Spleen (tissue), 11 donors: ENCODE measurements around the gene CTSE. TPM values are rescaled to one million over a fixed set of nuclear protein-coding genes. Genes with fewer than 3 reads are reported as not detected.

Experiments used
- DNase-seq: peaks from one replicate; pipeline ENCODE4 v3.0.0-alpha.2; 2020
- H3K27ac ChIP-seq, 8 donors: fragments of 200-600 bp; sonication (generic) in 7 of 8; 1 replicate in 4 of 8; 2 replicates in 4 of 8; pipeline versions ENCODE4 v1.5.0 to v1.8.0; 2016 to 2021; ENCODE audit warnings: inconsistent platforms in 4 of 8, mild to moderate bottlenecking in 4 of 8, moderate library complexity in 1 of 8
- H3K27me3 ChIP-seq, 7 donors: fragments of 200-600 bp; sonication (generic) in 6 of 7; replicated peaks in 1 of 7; 1 replicate in 4 of 7; 2 replicates in 3 of 7; pipeline versions ENCODE4 v1.5.0 to v1.8.0; 2016 to 2021; ENCODE audit warnings: inconsistent platforms in 3 of 7, mild to moderate bottlenecking in 1 of 7
- H3K36me3 ChIP-seq, 6 donors: fragments of 200-600 bp; sonication (generic) in 5 of 6; 1 replicate in 4 of 6; 2 replicates in 2 of 6; pipeline versions ENCODE4 v1.5.0 to v1.8.0; 2016 to 2021; ENCODE audit warnings: inconsistent platforms in 2 of 6
- H3K4me1 ChIP-seq, 6 donors: fragments of 200-600 bp; sonication (generic) in 5 of 6; 1 replicate in 3 of 6; 2 replicates in 3 of 6; pipeline versions ENCODE4 v1.5.0 to v1.8.0; 2016 to 2021; ENCODE audit warnings: inconsistent platforms in 3 of 6
- H3K4me3 ChIP-seq, 8 donors: fragments of 200-600 bp; sonication (generic) in 7 of 8; 1 replicate in 4 of 8; 2 replicates in 4 of 8; pipeline versions ENCODE4 v1.5.0 to v1.8.0; 2016 to 2021; ENCODE audit warnings: inconsistent platforms in 4 of 8, mild to moderate bottlenecking in 4 of 8, moderate library complexity in 2 of 8
- H3K9me3 ChIP-seq, 8 donors: fragments of 200-600 bp; sonication (generic) in 7 of 8; 1 replicate in 4 of 8; 2 replicates in 4 of 8; pipeline versions ENCODE4 v1.5.0 to v1.8.0; 2016 to 2021; ENCODE audit warnings: inconsistent platforms in 4 of 8
- POLR2A ChIP-seq, 3 donors: fragments of 450-650 bp; IDR thresholded peaks; one replicate each; pipeline ENCODE4 v1.5.1; 2017; ENCODE audit warnings: antibody characterized with exemption in 3 of 3, mild to moderate bottlenecking in 1 of 3
- POLR2AphosphoS5 ChIP-seq, 3 donors: sonication (generic); formaldehyde crosslinking; IDR thresholded peaks; one replicate each; pipeline ENCODE4 v1.5.1; 2017; ENCODE audit warnings: antibody characterized with exemption in 3 of 3
- WGBS, 5 donors: extraction: QIAGEN DNeasy Blood & Tissue Kit in 3 of 5; methylation state at CpG; one replicate each; pipeline versions ENCODE4 v1.1.5 to v1.1.7; 2013 to 2018; 5-methylcytosine and 5-hydroxymethylcytosine counted together
- intact Hi-C: fragments of 100-400 bp; cut with DNase I; formaldehyde crosslinking; loops from one replicate; pipeline ENCODE4 v1.15.0; 2023; ENCODE audit warnings: low total_unique reads
- polyA plus RNA-seq, 3 donors: library from polyadenylated mRNA; stranded (reverse); fragments of 200-250 nt; gene quantifications; one replicate each; pipeline ENCODE4 v1.2.1, GENCODE V29; 2013
- total RNA-seq, 7 donors: library from RNA; depleted of rRNA in 3 of 7; stranded (reverse); fragments of >200 nt in 3 of 7; fragmentation: NEBNext Ultra II Directional in 4 of 7; extraction: Animal tissue kit (Norgen Biotek cat#: 25700) in 4 of 7; gene quantifications; one replicate each; pipeline versions ENCODE4 v1.1.0 to v1.2.1, GENCODE V29; 2016 to 2021
- TF ChIP-seq, protein P1 (sequence below), 11 experiments: fragments of 200-600 bp in 7 of 11; fragments of 450-650 bp in 4 of 11; sonication (generic) in 4 of 11; IDR thresholded peaks in 8 of 11; conservative IDR thresholded peaks in 3 of 11; 1 replicate in 7 of 11; 2 replicates in 4 of 11; pipeline versions ENCODE4 v1.4.0 to v1.8.0; 2016 to 2021; ENCODE audit warnings: antibody characterized with exemption in 11 of 11, inconsistent platforms in 4 of 11, mild to moderate bottlenecking in 1 of 11
- donor health status: healthy with polysubstance abuse.
- donor health status: DM: no; HTN: no; CAD: no; lungs with moderate emphysema.
- donor health status: DM: no; HTN: no; CAD: no.
- donor health status: Bipolar disorder and iron deficiency.
- donor health status: healthy.
- donor health status: DM: no; HTN: no; CAD: no.
- donor health status: DM: yes; HTN: yes; CAD: no.

The CTSE gene
- total and polyA plus RNA-seq, 10 donors, result 0.06 to 0.66 (median 0.11) TPM; not detected in 5

DNA sequence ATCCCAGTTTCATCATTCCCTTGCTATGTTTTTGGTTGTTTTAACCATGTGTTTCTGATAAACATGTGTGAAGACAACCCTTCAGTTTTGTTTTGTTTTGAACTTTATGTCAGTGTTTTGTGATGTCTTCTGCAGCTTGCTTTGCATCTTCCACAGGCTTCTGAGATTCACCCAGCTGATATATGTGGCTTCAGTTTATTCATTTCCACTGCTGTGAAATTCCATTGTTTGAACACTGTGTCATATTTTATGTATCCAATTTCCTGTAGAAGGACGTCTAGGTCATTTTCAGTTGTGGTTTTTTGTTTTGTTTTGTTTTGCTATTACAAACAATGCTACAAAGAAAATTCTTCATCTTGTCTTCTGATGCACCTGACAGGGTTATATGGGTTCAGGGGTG is 53.2 kb downstream of the CTSE start:
- H3K9me3 ChIP-seq, result no peaks in the 10 kb centered on the region
- intact Hi-C loops, result no loop called here
- TF ChIP-seq POLR2A (IDR thresholded peaks at IDR 0.05) (no peak), POLR2AphosphoS5 (IDR thresholded peaks at IDR 0.05) (no peak)
- TF ChIP-seq, protein P1, sequence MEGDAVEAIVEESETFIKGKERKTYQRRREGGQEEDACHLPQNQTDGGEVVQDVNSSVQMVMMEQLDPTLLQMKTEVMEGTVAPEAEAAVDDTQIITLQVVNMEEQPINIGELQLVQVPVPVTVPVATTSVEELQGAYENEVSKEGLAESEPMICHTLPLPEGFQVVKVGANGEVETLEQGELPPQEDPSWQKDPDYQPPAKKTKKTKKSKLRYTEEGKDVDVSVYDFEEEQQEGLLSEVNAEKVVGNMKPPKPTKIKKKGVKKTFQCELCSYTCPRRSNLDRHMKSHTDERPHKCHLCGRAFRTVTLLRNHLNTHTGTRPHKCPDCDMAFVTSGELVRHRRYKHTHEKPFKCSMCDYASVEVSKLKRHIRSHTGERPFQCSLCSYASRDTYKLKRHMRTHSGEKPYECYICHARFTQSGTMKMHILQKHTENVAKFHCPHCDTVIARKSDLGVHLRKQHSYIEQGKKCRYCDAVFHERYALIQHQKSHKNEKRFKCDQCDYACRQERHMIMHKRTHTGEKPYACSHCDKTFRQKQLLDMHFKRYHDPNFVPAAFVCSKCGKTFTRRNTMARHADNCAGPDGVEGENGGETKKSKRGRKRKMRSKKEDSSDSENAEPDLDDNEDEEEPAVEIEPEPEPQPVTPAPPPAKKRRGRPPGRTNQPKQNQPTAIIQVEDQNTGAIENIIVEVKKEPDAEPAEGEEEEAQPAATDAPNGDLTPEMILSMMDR (IDR thresholded peaks at IDR 0.05 in 8 of 11, conservative IDR thresholded peaks at IDR 0.05 in 3 of 11), result no peak
- no peaks in the 10 kb centered on the region for H3K27me3 ChIP-seq
- WGBS, 5 donors, result 7 to 24% (median 19%) methylated on average over 1 of the region's 1 CpG
- H3K4me3 ChIP-seq, result no peak overlapping the region
- H3K36me3 ChIP-seq, result no peaks in the 10 kb centered on the region
- no peak overlapping the region for H3K27ac ChIP-seq
- peaks cover 0 to 5% (median 0%) of the 10 kb centered on the region in 6 donors for H3K4me1 ChIP-seq
- no peak for DNase-seq

DNA sequence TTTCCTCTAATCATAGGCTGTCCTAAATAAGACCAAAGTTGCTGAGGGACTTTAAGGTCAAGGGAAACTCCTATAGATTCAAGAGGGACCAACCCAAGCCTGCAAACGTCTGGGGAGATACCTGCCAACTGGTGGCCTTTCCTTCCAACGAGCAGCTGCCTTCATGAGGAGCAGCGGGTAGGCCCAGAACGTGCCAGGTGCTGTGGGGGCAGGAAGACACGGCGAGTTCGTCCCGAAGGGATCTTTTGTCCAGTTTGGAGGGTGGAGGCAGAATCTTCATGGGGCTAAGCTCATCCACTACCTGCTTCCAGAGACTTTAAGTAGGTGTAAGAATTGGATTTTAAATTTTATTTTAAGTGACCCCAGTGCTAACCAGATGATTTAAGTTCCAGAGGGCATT is 54.5 kb downstream of the CTSE start:
- intact Hi-C loops, result no loop called here
- Histone ChIP-seq H3K27ac (no peak overlapping the region), H3K27me3 (no peaks in the 10 kb centered on the region), H3K36me3 (no peaks in the 10 kb centered on the region), H3K4me3 (no peak overlapping the region), H3K9me3 (no peaks in the 10 kb centered on the region), H3K4me1 (peaks cover 0 to 5% (median 0%) of the 10 kb centered on the region in 6 donors)
- 83 to 95% (median 91%) methylated on average over 8 of the region's 8 CpGs for WGBS, 5 donors
- TF ChIP-seq POLR2AphosphoS5 (IDR thresholded peaks at IDR 0.05), result no peak
- TF ChIP-seq POLR2A (IDR thresholded peaks at IDR 0.05), result no peak
- TF ChIP-seq, protein P1 (IDR thresholded peaks at IDR 0.05 in 8 of 11, conservative IDR thresholded peaks at IDR 0.05 in 3 of 11), result no peak
- DNase-seq, result no peak

DNA sequence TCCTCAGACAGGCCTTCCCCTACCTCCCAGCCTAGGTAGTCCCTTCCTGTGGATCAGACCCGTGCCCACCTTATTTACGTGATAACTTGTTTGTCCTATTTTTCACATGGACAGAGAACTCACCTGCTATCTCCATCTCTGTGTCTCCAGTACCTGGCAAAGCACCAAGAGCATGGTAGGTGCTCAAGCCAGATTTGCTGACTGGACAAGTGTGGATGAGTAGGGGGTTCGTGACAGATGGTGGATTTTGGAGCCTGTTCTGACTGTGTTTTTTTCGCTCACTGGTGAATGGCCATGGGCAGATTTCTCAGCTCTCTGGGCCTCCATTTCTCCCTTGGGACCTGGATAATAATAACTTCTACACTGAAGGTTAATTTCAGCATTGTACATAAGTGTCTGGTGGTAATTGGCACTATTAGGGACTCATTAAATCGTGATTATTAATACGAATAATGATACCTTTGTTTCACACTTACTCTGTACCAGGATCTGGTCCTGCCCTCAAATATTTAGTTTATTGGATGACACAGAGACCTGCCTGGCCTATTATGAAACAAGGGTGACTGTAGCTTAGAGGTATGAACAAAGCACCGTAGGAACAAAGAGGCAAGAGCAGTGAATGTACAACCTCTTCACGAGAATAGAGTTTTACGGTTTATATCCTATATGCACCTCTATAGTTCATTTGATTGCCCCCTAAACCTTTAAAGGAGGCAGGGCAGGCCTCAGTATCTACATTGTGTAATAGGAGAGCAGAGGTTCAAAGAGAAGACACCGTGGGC is 56.0 kb downstream of the CTSE start:
- peaks cover 0 to 1% (median 0%) of the 10 kb centered on the region in 7 donors for H3K27me3 ChIP-seq
- TF ChIP-seq, protein P1 (IDR thresholded peaks at IDR 0.05 in 8 of 11, conservative IDR thresholded peaks at IDR 0.05 in 3 of 11), result no peak
- TF ChIP-seq POLR2AphosphoS5 (IDR thresholded peaks at IDR 0.05) (no peak), POLR2A (IDR thresholded peaks at IDR 0.05) (no peak)
- no peaks in the 10 kb centered on the region for H3K36me3 ChIP-seq
- DNase-seq, result no peak
- WGBS, 5 donors, result 84 to 92% (median 84%) methylated on average over 10 of the region's 10 CpGs
- no peak overlapping the region for H3K4me3 ChIP-seq
- H3K4me1 ChIP-seq, result peaks cover 0 to 9% (median 0%) of the 10 kb centered on the region in 6 donors
- no peaks in the 10 kb centered on the region for H3K9me3 ChIP-seq
- no peak overlapping the region for H3K27ac ChIP-seq
- intact Hi-C loops, result no loop called here

DNA sequence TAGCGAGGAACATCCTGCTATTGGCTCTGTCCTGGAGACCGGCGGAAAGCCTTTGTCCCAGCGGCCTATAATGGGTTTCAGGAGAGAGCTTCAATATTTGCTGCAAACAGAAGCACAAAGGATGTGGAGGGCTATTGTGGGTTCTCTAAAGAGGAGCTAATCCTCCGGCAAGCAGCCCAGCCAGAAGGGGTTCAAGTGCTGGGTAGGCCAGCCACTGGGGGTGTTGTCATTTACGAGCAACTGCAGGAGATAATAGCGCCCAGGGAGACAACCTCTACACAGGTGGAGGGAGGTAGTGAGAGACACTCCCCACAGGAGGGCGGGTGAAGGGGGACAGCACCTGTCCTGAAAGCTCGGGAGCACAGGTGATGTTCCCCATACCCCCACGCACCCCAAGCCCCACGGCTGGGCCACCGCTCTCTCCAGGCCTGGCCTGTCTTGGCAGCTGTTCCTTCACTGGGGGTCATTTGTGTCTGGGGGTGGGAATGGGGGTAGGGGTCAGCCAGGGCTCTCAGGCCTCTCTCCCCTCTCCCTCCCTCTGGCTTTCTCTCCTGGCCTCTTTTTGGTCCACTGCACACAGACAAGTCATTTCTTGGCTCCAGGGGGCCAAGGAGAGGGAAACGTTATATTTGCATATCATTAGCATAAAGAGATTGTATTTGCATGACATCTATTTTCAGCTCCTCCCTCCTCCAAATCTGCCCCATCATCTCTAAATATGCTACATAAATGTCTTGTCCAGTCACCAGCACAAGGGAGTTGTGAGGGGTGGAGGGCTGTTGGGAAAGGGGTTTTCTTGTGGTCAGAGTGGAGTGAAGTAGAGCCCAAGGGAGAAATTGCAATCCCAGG is 58.4 kb downstream of the CTSE start:
- H3K36me3 ChIP-seq, result no peaks in the 10 kb centered on the region
- no peaks in the 10 kb centered on the region for H3K9me3 ChIP-seq
- H3K4me1 ChIP-seq, result peaks cover 0 to 22% (median 3%) of the 10 kb centered on the region in 6 donors
- TF ChIP-seq POLR2A (IDR thresholded peaks at IDR 0.05) (no peak), POLR2AphosphoS5 (IDR thresholded peaks at IDR 0.05) (no peak)
- TF ChIP-seq, protein P1 (IDR thresholded peaks at IDR 0.05 in 8 of 11, conservative IDR thresholded peaks at IDR 0.05 in 3 of 11), result no peak
- no peak overlapping the region for H3K27ac ChIP-seq
- WGBS, 5 donors, result 87 to 94% (median 90%) methylated on average over 12 to 13 of the region's 13 CpGs
- no peak for DNase-seq
- no peak overlapping the region for H3K4me3 ChIP-seq
- intact Hi-C loops, result no loop called here
- H3K27me3 ChIP-seq, result peaks cover 0 to 4% (median 0%) of the 10 kb centered on the region in 7 donors
